Subcutaneous preadipocyte (primary cell): ENCODE data around the gene TBCK. TPM values are rescaled to one million over a fixed set of nuclear protein-coding genes. Genes with fewer than 3 reads are reported as not detected.

Experiments
- total RNA-seq: library from RNA; depleted of rRNA; stranded (reverse); fragments of >200 nt; gene quantifications from 2 replicates; pipeline ENCODE4 v1.2.3, GENCODE V29; 2012

Gene TBCK
- total RNA-seq = 37.9 and 45.6 TPM in 2 replicates

DNA sequence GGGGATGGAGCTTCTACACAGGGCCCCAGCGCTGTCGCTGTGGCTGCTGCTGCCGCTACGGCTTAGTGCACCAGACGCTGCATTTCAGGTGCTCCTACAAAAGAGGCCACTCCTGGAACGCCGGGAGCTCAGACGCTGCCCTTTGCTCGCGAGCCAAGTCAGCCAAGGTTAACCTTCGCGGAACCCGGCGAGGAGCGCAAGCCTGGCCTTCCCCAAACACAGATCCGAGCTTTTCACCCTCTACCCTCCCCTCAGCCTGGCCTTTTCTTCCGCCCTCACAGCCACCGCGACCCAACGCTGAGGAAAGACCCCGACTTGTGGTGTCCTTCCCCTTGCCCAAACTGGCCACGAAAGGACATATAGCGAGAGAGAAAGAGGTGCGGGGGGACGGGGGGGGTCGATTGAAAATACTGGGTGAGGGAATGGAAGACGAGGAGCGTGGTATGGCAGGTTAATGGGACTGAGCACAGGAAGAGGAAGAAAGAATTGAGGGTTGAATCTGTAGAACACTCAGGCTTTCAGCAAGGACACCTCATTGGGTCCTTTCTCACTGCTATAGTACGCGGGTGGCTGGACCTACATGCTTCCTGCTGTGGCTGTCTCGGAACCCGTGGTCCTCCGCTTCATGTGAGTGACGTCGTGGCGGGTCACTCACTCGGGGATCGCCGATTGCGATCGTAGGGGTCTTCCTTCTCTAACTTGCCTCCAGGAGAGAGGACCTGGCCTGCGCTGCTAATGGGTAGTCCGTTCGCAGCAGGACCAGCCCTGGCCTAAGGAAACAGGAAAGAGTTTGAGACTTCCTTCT, at the start of gene TBCK, which contains the start of gene AIMP1:
Gene TBCK, minus strand, starts transcription at position 242 of the 805 bp plus-strand sequence. CDS start 7,249 bp downstream, outside the sequence.
Gene AIMP1, plus strand, starts transcription at position 583 of the 805 bp plus-strand sequence. CDS start 8,460 bp downstream, outside the sequence.

Other genes starting within 250 kb of the TBCK start
- gene AIMP1, start 341 bp upstream of the TBCK start, total RNA-seq = 19.5 and 20.3 TPM in 2 replicates
- not detected in 2 replicates for gene GIMD1, start 52.6 kb upstream of the TBCK start, total RNA-seq